ENCODE data around the gene IFT20.
"Not testable (repeated sequence)": the region's sequence is repeated elsewhere in the genome, so short reads cannot be mapped to it uniquely, and the experiment has no call there.

IFT20 gene

DNA sequence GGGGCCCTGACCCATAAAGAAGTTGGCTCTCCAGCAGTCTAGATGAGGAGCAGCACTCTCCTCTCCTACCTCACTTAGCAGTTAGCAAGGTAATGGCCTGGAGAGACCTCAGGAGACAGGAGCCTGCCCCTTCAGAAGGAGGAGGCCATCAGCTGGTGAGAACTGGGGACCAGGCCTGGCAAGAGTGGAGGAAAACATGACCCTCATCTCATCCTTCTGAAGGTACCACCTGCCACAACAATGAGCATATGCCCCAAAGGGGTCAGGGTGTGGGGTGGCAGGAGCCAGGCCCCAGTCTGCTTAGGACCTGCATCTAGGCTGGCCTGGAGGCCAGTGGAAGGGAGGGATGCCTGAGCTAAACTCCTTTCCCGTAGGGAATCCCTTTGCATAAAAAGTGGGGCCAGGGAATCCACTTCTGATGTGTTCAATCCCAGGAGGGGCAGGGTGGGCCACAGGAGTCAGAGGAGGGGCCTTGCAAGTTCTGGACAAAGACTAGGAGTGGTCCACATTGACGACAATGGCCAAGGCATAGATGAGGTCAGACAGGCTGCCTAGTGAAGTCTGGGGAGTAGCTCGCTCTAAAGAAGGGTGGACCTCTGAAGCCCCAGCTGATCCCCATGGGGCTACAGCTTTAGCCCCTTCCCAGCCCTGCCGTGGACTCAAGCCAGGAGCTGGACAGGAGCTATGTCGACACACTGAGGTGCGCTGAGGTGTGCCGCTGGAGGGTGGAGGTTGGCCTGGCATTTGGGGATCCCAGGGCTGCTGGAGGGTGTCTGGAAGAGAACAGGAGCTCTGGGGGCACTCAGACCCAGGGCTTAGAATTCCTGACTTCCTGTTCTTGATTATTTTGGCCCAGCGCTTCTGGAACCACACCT is 28.7 kb upstream of the IFT20 start:
- no peak for DNase-seq

DNA sequence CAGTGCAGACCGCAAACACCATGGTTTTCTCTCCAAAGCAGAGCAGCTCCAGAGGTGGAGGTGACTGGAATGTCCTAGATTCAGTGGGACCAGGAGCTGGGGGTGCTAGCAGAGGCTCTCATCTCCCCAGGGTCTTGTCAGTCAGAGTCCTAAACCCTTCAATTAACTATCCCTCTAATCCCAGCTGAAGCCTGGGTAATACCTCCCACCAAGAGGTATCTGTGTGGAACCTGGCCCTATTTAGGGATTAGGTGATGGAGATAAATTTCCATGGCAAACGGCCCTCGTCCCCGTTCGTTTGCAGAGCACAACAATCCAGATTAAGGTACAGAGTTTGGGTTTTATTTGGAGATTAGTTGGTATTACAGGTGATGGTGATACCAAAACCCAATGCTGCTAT is 27.9 kb upstream of the IFT20 start:
- no peak for DNase-seq

DNA sequence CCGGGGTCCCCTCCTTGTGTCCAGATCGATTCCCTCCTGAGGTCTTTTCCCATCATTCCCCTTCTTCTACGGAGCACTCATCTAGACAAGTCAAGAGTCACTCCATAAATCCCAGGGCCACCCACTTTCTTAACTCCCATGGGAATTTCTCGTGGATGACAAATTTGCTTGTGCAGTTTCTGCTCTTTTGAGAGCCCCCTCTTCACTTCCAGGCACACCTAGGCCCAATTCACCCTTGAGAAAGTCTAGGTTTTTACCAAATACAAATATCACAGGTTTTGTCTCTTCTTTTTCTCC is 22.6 kb upstream of the IFT20 start:
- DNase-seq, result no peak

DNA sequence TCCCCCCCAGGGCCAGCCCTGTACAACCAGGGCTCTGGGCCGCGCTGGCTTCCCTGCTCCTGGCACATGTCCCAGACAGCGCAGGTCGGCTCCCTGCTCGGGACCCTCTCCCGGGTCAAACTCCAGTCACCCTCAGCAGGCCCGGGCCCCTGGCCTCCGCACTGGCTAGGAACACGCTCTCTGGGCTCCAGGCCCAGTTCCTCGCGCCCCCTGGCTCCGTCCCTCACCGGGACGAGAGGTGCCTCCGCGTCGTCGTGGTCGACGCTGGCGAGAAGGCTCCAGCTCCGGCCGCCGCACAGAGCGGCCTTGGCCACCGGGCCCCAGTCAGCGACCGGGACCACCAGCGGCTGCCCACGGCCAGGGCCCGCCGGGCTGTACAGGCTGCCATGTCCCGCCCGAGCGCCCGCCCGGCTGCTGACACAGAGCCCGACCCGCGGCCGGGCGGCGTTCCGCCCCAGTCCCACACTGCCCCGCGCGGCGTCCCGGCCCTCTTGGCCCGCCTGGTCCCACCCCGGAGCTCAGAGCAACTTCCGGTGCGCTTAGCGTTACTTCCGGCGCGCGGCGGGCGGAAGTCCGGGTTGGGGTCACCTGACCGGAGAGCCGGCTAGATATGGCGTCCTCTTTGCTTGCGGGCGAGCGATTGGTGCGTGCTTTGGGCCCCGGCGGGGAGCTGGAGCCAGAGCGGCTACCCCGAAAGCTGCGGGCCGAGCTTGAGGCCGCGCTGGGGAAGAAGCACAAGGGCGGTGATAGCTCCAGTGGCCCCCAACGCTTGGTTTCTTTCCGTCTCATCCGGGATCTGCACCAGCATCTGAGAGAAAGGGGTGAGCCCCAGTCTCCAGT is 22.0 kb upstream of the IFT20 start, which contains the start of gene POLDIP2:
Gene POLDIP2, minus strand, starts transcription at position 467 of the 840 bp plus-strand sequence. Its CDS starts 79 bp downstream, at position 388.
- peak; percentile 31 for DNase-seq

DNA sequence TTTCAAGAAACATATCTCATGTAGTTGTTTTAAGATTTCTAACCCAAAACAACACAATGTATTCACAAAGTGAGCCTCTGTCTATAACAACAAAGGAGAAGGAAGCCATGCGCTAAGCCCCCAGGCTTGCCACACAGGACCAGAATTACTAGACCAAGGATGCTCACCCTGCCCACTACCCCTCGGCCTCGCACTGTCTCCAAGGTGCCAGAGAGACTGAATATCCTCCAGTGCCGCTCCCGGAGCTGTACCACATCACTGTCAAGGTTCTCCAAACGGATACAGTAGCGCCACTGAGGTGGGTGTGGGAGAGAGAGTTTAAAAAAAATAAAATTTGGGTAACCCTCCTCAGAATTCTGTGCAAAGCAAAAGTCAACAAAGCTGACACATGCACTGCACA is 15.0 kb upstream of the IFT20 start:
- DNase-seq, result no peak

DNA sequence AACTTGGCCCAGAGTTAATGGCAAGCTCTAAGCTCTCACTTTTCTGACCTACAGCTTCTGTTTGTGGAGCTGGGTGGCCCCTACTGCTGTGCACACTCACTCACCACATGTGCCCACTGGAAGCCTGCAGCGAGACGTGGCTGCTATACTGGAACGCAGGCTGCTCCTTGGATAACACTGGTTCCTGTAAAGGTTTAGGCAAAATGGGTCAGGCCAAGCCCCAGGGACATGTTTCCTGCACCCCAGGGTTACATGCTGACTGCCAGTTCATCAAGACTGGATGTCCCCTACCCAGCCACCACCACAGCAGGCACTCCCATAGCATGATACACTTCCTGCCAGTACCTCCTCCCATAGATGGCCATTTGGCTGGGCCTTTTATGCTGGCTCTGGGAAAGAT is 13.7 kb upstream of the IFT20 start:
- DNase-seq, result no peak

DNA sequence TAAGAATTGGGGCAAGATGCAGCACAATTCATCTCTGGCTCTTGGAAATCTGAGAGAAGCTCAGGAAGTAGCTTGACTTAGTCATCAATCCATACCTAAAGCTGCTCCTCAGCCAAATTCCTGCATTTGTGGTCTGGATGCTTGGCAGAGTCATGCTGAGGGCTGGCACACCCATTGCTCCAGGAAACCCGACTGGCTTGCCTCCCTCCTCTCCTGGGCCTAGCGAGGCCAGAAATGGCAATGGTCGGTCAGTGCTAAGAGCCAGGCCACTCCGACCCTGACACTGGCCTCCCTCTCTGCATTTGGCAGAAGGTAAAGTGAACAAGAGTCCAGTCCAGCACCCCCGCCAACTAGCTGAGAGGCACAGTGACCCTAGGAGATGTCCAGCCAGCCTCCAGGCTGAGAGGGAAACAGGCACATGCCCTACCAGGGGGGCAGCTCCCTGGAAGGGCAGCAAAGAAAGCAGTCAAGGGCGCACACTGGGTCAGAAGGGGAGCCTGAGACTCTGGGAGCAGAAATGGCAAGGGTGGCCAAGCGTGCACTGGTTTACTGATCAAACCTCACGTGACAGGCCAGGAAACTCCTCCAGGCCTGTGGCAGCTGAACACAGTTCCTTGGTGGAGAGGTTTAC is 12.1 kb upstream of the IFT20 start:
- no peak for DNase-seq

DNA sequence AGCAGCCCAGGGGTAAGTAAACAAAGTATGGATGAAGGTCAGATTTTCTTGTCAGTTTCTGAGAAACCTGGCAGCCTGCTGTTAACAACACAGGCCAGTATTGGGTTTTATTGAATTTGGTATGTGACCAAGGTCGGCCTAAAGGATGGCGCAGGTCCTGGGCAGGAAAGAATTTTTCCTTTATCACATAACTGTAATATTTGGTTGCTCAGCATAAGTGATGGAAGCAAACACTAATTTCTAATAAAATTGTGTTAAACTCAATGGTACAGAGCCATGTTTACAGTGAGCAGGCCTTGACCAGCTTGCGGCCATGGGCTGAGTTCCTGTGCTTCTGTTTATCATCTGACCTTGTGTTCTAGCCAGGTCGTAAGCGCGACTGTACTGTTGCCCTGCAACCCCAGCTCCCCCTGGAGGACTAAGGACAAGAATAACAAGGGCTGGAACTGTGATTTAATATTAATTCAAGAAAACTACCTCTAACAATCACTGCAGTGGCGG is 11.5 kb upstream of the IFT20 start:
- no peak for DNase-seq

DNA sequence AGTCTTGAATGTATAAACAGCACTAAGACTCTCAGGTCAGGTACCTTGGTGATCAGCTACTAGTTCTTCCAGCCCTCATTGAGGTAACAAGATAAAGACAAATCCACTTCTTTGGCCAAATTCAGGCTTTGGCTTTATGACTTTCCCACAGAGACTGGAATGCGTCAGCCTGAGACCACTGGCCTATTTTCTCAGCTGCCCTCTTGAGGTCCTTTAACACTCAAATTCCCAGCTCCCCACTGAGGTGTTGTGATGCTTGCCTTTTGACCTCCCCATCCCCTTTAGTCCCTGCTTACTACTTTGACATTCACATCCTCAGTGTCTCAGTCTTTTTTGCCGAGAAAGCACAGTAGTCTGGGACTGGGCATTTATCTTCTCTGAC is 10.9 kb upstream of the IFT20 start:
- DNase-seq, result no peak

DNA sequence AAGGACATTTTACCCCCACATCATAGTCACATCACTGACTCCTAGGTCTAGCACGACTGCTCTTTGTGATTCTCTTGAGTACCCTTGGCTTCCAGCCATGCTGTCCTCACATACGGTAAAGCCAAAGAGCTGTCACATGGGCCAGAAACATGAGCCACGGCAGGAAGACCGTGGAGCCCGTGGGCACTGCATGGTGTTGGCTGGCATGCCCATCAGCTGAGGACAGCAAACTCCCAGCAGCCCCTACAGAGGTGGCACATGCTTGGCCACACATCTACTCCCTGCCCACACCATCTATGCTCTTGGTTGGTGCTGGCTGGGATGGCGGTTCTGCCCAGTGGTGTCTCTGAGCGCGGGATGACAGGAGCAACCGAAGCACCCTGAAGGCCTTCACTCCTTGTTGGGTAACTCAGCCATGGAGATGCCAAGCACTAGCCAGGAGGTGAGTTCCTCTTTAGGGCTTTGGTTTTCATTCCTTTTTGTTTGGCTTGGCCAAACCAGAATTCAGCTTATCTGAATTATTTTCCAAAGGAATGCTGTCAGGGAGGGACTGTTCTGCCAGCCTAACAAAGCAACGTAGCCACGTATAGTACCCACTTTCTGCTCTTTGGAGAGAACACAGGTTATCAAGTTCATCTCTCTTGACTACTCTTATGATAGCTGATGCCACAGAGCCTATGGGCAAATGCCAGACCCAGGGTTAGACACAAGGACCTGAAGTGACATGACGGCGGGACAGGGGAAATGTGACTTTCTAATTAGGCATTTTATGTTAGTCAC is 10.3 kb upstream of the IFT20 start:
- no peak for DNase-seq

DNA sequence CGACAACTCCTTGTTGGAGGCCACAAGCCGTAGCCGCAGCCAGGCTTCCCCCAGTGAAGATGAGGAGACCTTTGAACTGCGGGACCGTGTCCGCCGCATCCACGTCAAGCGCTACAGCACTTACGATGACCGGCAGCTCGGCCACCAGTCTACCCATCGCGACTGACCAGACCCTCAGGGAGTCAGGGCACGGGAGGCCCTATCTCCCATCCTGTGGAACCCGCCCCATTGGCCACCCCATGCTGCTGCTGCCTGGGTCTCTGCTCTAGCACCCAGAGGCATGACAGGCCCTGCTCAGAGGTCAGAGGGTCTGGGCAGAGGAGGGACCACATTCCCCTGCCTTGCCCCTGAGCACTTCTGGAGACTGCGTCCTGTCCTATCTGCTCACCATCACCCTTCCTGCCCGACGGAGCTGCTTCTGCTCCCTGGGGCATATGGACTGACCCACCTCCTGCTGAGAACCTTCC is 9.2 kb upstream of the IFT20 start:
- no peak for DNase-seq

DNA sequence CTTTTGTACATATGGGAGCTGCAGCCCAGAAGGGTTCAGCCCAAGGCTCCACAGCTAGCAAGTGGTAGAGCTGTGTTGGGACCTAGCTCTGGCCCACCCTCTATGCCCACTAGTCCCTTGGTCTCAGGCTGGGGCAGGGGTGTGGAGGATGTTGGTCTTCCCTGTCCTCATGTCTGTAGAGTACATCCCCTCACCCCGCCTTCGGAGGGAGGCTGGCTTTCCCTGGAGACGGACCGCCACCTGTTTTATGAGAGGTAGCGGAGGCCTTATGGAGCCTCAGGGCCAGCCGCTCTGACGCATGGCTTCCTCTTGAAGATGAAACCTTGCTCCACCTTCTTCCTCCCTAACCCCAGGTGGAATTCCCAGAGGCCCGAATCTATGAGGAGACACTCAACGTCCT is 8.7 kb upstream of the IFT20 start:
- DNase-seq, result no peak

DNA sequence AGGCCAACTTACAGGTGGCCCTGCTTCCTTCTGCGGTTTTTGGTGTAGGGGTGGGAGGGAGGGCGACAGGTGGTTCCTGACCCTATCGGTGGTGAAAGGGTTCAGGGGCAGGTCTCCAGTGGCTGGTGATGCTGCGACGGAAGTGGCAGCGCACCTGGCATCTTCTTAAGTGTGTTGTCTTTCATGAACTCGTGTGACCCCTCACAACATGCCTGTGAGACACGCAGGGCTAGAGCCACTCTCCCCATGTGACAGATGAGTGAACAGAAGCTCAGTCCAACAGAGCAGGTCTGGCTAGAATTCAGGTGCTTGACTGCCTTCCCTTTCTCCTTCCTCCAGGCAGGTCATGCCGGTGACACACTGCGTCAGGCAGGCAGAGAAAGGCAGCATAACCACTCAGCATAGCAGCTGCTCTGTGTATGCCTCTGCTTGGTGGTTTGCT is 8.2 kb upstream of the IFT20 start:
- DNase-seq, result no peak

DNA sequence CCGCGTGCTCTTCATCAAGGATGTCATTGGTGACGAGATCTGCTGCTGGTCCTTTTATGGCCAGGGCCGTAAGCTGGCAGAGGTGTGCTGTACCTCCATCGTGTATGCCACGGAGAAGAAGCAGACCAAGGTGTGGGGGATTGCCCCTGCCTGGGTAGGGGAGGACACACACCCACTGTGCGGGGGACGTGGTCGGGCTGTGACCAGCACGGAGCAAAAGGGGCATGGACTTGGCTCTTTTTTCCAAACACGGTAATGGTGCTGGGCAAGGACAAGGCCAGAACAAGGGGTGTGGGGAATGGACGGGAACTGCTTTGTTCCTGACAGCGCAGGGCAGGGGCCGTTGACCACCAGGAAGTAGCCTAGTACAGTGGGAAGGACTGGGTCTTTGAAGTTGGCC is 7.0 kb upstream of the IFT20 start:
- no peak for DNase-seq

DNA sequence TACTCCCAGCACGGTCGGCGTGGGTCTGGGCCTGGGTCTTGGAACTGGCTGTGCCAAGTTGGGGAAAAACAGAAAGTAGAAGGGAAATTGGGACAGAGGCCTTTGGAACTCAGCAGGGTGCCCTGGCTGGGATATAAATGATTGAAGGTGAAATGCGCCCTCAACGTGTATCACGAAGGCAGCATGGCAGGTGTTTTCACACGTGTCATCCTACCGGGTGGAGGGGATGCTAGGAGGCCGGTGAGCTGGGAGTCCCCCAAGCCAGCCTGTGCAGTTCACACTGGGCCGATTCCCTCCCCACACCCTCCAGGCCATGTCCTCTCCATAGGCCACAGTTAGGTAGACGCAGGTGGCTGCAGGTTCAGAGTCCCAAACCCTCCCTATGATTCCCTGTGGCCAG is 6.2 kb upstream of the IFT20 start:
- no peak for DNase-seq

DNA sequence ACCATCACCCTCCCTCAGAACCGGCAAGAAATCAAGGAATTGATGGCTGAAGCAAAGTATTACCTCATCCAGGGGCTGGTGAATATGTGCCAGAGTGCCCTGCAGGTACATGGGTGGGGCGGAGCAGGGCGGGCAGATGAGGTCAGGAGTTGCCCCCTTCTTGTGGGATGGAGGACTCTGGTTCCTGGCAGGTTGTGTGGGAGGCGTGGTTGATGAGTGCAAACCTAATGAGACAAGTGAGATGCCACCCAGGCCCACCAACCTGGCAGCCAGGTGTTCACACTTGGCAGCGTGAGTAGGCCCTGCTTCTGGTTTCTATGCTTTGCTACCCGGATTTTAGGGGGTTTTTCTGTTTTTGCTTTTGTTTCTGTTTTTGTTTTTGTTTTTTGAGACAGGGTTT is 5.1 kb upstream of the IFT20 start:
- DNase-seq, result no peak

DNA sequence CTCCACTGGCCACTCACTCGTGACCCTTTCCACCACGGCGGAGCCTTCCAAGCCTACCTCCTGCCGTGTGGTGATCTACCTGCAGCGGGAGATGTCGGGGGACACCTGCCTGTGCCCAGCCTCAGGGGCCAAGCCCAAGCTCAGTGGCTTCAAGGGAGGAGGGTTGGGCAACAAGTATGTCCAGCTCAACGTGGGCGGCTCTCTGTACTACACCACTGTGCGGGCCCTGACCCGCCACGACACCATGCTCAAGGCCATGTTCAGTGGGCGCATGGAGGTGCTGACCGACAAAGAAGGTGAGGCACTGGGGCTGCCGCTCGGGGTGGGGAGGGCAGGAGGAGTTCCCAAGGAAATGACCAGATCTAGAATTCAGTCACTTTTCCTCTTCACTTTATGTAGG is 4.2 kb upstream of the IFT20 start:
- no peak for DNase-seq

DNA sequence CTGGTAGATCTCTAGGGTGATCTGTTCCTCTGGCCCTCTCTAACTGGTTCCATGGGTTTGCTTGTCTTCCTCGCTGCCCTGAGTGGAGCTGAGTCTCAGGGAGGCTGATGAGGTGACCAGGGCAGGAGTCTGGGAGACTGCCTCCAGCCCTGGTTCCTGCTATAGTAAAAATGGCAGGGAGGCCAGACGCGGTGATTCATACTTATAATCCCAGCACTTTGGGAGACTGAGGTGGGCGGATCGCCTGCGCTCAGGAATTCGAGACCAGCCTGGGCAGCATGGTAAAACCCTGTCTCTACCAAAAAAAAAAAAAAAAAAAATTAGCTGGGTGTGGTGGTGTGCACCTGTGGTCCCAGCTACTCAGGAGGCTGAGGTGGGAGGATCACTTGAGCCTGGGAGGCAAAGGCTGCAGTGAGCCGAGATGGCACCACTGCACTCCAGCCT is 3.5 kb upstream of the IFT20 start:
- DNase-seq, result not testable (repeated sequence)

DNA sequence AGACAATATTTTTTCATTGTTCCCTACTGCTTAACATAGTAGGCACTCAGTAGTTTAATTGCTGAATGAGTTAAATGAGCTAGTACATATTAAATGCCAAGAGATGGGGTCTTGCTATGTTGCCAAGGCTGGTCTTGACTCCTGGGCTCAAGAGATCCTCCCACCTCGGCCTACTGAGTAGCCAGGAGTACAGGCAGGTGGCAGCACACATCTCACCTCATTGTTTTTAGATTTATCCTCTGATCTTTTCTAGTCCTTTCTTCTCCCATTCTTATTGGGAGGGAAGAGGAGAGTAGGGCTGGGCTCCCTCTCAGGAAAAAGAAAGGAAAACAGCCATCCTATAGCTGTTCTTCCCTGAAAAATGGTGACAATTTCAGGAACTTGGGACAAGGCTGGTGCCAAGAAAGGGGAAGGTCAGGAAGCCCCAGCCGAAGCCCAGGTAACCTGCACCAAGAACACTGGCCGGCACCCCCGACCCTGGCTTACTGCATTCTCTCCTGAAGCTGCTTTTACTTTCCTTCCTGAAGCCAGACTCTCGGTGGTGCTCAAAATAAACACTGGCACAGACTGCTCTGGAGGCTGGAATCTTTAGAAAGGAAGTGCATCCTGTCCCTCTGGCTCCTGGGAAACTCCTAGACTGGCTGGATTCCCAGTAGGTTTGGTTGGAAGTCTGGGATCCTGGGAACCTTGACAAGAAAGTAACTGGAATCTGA is 2.9 kb upstream of the IFT20 start:
- no peak for DNase-seq

DNA sequence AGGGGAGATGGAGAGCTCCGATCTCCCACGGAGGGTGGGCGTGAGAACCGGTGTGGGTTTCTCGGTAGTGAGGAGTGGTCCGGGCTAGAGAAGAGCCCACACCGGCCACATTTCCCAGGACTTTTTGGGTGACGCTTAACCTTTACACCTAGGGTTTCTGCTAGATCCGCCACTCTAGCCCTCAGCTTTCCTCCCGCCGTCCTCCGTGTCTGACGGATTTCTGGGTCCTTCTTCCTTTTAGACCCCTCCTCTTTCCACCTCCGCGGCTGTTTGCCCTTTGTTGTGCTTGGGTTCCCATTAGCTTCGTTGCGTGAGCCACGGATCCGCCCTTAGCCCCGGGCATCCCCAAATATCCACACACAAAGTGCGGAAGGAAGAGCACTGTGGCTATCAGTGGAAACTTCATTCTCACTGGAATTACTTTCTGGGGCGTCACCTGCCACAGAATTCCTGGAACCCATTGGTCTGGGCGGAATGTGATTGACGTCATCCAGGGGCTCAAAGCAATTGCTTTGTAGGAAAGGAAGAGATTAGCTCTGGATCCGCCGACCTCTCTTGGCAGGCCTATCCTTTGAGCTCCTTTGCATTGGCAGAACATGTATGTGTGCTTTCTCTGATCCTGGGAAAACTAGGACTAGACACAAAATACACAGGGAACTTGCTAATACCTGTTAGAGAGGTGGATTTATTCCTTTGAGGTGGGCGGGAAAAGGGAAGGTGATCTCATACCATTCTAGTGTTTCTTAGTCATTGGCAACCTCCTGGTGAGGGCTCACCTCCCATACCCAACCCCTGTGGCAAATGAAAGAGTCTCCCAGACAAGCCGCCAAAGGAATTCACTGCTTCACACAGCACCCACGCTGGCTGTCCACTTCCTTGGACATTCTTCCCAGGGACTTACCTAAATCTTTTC is 943 bp upstream of the IFT20 start:
- peak; percentile 5 for DNase-seq

Data from NCI-H2081 treated with DMSO at 0.1 percent for 48 hours (cell line).